GM19099 (cell line): Measurements from ENCODE around the gene CDHR4.

Source experiments
- POLR2A ChIP-seq: IDR thresholded peaks from 3 replicates; pipeline ENCODE4 v1.6.1; 2011; ENCODE audit warnings: low read depth; ENCODE audit not compliant: insufficient read length; ENCODE audit errors: extremely low read depth

CDHR4 gene

GRCh38 chr3:49807431-49808114 is 7.9 kb upstream of the CDHR4 start:
- no peak for TF ChIP-seq POLR2A

- no peak for TF ChIP-seq POLR2A
Measured at GRCh38 chr3:49806850-49807249, 7.2 kb upstream of the CDHR4 start.

GRCh38 chr3:49805897-49806701 is 6.4 kb upstream of the CDHR4 start:
- TF ChIP-seq POLR2A: peak; percentile 33

- peak; percentile 30 for TF ChIP-seq POLR2A
Measured at GRCh38 chr3:49805367-49805782, 5.7 kb upstream of the CDHR4 start.

GRCh38 chr3:49804141-49805041 is 4.7 kb upstream of the CDHR4 start:
- no peak for TF ChIP-seq POLR2A

GRCh38 chr3:49803465-49804140 is 3.9 kb upstream of the CDHR4 start:
- TF ChIP-seq POLR2A: no peak

GRCh38 chr3:49802719-49803464 is 3.2 kb upstream of the CDHR4 start, which contains the start of gene INKA1:
Gene INKA1, plus strand, starts transcription at chr3:49803261. Its CDS starts 132 bp downstream, at chr3:49803393.
- TF ChIP-seq POLR2A: peak; percentile 27

- no peak for TF ChIP-seq POLR2A
Measured at GRCh38 chr3:49801160-49801559, 1.5 kb upstream of the CDHR4 start.

GRCh38 chr3:49799105-49799504 is 568 bp downstream of the CDHR4 start:
- TF ChIP-seq POLR2A: no peak

GRCh38 chr3:49794926-49795905 is 4.5 kb downstream of the CDHR4 start:
- TF ChIP-seq POLR2A: no peak

GRCh38 chr3:49794431-49794830 is 5.2 kb downstream of the CDHR4 start:
- TF ChIP-seq POLR2A: no peak

GRCh38 chr3:49793486-49794085 is 6.1 kb downstream of the CDHR4 start:
- no peak for TF ChIP-seq POLR2A
